Mammary epithelial cell (primary cell): ENCODE measurements around the gene RNF212.

Experiments
- EZH2 ChIP-seq: IDR thresholded peaks from 2 replicates; pipeline ENCODE4 v1.6.1; 2012; ENCODE audit warnings: low read length, inconsistent platforms, borderline replicate concordance
- TF ChIP-seq, protein P1 (sequence below), 2 donors: IDR thresholded peaks in 1 of 2; conservative IDR thresholded peaks in 1 of 2; 2 replicates each; pipeline ENCODE4 v1.5.1; 2011 to 2012; ENCODE audit warnings: inconsistent platforms in 2 of 2, low read length in 2 of 2, mild to moderate bottlenecking in 2 of 2, control low read depth in 1 of 2, low read depth in 1 of 2; ENCODE audit not compliant: insufficient read depth in 1 of 2; ENCODE audit errors: extremely low read depth in 1 of 2

DNA sequence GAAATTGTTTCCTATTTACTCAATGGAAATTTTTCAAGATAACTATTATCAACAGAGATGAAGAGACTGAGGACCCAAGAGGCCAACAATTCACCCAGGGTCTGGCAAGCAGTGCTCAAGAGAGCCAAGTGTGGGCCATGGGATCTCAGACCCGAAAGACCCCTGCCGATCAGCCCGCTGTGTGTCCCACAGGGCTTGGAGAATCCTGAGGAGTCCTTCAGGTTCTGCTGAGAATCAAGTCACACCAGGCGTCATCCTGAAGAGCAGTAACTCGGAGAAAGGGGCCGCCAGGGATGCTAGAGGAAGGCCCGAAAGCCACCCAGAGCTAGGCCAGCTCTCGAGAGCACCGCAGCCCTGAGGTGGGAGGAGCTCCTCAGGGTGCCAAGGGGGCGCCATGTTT is 53.2 kb downstream of the RNF212 start:
- TF ChIP-seq, protein P1, sequence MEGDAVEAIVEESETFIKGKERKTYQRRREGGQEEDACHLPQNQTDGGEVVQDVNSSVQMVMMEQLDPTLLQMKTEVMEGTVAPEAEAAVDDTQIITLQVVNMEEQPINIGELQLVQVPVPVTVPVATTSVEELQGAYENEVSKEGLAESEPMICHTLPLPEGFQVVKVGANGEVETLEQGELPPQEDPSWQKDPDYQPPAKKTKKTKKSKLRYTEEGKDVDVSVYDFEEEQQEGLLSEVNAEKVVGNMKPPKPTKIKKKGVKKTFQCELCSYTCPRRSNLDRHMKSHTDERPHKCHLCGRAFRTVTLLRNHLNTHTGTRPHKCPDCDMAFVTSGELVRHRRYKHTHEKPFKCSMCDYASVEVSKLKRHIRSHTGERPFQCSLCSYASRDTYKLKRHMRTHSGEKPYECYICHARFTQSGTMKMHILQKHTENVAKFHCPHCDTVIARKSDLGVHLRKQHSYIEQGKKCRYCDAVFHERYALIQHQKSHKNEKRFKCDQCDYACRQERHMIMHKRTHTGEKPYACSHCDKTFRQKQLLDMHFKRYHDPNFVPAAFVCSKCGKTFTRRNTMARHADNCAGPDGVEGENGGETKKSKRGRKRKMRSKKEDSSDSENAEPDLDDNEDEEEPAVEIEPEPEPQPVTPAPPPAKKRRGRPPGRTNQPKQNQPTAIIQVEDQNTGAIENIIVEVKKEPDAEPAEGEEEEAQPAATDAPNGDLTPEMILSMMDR (conservative IDR thresholded peaks at IDR 0.05 in 1 of 2, IDR thresholded peaks at IDR 0.05 in 1 of 2; ENCODE audit: extremely low read depth in 1 of 2, insufficient read depth in 1 of 2, low read depth in 1 of 2, low read length in 2 of 2) = no peak
- no peak for TF ChIP-seq EZH2
